Tibial artery (tissue), 4 donors: ENCODE data around the gene MOB3A.
"Not testable (repeated sequence)": the region's sequence is repeated elsewhere in the genome, so short reads cannot be mapped to it uniquely, and the experiment has no call there.

Source experiments
- DNase-seq, 2 donors: peaks; one replicate each; pipeline ENCODE4 v3.0.0-alpha.2; 2019
- H3K27ac ChIP-seq, 2 donors: fragments of 200-600 bp; sonication (generic) in 1 of 2; 1 replicate in 1 of 2; 2 replicates in 1 of 2; pipeline ENCODE4 v1.5.1; 2018 to 2019; ENCODE audit warnings: mild to moderate bottlenecking in 1 of 2
- H3K27me3 ChIP-seq, 2 donors: fragments of 200-600 bp; sonication (generic) in 1 of 2; one replicate each; pipeline versions ENCODE4 v1.5.1 to v1.6.0; 2016 to 2019
- H3K36me3 ChIP-seq, 3 donors: fragments of 200-600 bp; sonication (generic) in 2 of 3; one replicate each; pipeline ENCODE4 v1.5.1; 2016 to 2019; ENCODE audit warnings: mild to moderate bottlenecking in 2 of 3
- H3K4me1 ChIP-seq, 4 donors: fragments of 200-600 bp; sonication (generic) in 2 of 4; 1 replicate in 3 of 4; 2 replicates in 1 of 4; pipeline ENCODE4 v1.5.1; 2016 to 2019
- H3K4me3 ChIP-seq, 2 donors: fragments of 200-600 bp; sonication (generic) in 1 of 2; 1 replicate in 1 of 2; 2 replicates in 1 of 2; pipeline ENCODE4 v1.5.1; 2018 to 2019; ENCODE audit warnings: mild to moderate bottlenecking in 2 of 2
- H3K9me3 ChIP-seq, 3 donors: fragments of 200-600 bp; sonication (generic) in 1 of 3; one replicate each; pipeline ENCODE4 v1.5.1; 2016 to 2019
- intact Hi-C: fragments of 100-400 bp; cut with DNase I; formaldehyde crosslinking; loops from one replicate; pipeline ENCODE4 v1.15.0; 2023; ENCODE audit warnings: low total_unique reads
- TF ChIP-seq, protein P1 (sequence below), 2 experiments: fragments of 200-600 bp in 1 of 2; fragments of 450-650 bp in 1 of 2; IDR thresholded peaks; one replicate each; pipeline ENCODE4 v1.5.1; 2017 to 2019; ENCODE audit warnings: antibody characterized with exemption in 2 of 2, mild to moderate bottlenecking in 1 of 2, moderate library complexity in 1 of 2

MOB3A gene

DNA sequence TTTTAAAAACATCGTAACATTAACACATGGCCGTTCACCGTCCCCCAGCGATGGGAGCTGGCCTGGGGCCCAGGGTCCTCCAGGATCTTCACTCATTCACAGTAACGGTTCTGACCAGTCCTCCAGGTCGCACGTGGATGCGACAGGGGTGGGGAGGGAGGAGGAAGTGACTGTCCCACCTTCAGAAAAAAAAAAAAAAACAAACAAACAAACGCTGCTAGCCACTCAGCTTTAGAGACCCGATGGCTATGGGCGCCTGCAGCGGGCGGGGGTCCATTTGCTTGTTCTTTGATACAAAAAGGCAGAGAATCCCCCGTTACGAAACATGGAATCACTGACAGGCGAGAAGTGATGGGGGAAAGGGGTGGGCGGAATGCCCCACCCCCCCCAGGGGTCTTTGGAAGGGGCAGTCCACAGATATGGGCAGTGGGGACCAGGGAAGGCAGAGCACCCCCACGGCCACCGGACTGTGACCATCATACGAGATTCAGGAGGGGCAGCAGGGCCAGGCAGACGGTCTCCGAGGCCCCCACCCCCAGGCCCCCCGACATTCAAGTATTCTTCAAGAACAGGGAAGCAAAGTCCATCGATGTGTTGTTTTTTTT lies 58.4 kb downstream of the MOB3A start:
- Histone ChIP-seq H3K27ac (peak overlapping the region in 1 of 2 donors; percentile 2), H3K4me3 (no peak overlapping the region), H3K27me3 (no peaks in the 10 kb centered on the region), H3K36me3 (peaks cover 37 to 46% (median 44%) of the 10 kb centered on the region in 3 donors), H3K4me1 (peaks cover 2 to 44% (median 37%) of the 10 kb centered on the region in 4 donors), H3K9me3 (peaks cover 0 to 7% (median 0%) of the 10 kb centered on the region in 3 donors)
- TF ChIP-seq, protein P1, sequence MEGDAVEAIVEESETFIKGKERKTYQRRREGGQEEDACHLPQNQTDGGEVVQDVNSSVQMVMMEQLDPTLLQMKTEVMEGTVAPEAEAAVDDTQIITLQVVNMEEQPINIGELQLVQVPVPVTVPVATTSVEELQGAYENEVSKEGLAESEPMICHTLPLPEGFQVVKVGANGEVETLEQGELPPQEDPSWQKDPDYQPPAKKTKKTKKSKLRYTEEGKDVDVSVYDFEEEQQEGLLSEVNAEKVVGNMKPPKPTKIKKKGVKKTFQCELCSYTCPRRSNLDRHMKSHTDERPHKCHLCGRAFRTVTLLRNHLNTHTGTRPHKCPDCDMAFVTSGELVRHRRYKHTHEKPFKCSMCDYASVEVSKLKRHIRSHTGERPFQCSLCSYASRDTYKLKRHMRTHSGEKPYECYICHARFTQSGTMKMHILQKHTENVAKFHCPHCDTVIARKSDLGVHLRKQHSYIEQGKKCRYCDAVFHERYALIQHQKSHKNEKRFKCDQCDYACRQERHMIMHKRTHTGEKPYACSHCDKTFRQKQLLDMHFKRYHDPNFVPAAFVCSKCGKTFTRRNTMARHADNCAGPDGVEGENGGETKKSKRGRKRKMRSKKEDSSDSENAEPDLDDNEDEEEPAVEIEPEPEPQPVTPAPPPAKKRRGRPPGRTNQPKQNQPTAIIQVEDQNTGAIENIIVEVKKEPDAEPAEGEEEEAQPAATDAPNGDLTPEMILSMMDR (IDR thresholded peaks at IDR 0.05) = no peak
- intact Hi-C loops = no loop called here
- DNase-seq = no peak

DNA sequence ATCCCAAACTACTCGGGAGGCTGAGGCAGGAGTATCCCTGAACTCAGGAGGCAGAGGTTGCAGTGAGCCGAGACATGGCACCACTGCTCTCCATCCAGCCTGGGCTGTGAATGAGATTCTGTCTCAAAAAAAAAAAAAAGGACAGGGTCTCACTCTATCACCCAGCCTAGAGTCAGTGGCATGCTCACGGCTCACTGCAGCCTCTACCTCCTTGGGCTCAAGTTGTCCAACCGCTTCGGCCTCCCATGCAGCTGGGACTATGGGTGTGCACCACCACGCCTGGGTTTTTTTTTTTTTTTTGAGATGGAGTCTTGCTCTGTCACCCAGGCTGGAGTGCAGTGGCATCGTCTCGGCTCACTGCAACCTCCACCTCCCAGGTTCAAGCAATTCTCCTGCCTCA lies 59.7 kb downstream of the MOB3A start:
- peaks cover 3 to 46% (median 38%) of the 10 kb centered on the region in 4 donors for H3K4me1 ChIP-seq
- no peaks in the 10 kb centered on the region for H3K27me3 ChIP-seq
- H3K4me3 ChIP-seq = no peak overlapping the region
- intact Hi-C loops = no loop called here
- H3K9me3 ChIP-seq = peaks cover 0 to 7% (median 0%) of the 10 kb centered on the region in 3 donors
- TF ChIP-seq, protein P1 (IDR thresholded peaks at IDR 0.05) = no peak
- no peak for DNase-seq
- H3K27ac ChIP-seq = no peak overlapping the region
- peaks cover 29 to 38% (median 34%) of the 10 kb centered on the region in 3 donors for H3K36me3 ChIP-seq

DNA sequence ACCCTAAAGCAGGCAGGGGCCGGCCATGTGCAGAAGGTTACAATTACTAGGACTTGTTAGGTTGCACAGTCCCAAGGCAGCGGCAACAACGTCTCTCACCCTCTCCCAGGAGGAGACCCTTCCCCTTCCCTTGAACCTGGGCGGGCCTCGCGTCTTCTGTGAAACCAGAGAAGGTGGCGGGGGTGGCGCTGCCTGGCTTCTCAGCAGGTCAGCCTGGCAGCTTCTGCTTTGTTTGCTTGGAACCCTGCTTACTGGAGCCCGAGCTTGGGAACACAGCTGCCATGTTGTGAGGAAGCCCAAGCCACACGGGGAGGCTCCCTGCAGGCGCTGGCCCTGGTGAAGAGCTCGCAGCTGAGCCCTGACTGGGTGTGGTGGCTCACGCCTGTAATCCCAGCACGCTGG lies 60.5 kb downstream of the MOB3A start:
- intact Hi-C loops = no loop called here
- no peak overlapping the region for H3K27ac ChIP-seq
- no peaks in the 10 kb centered on the region for H3K27me3 ChIP-seq
- H3K36me3 ChIP-seq = peaks cover 21 to 29% (median 25%) of the 10 kb centered on the region in 3 donors
- H3K4me3 ChIP-seq = no peak overlapping the region
- DNase-seq = no peak
- H3K9me3 ChIP-seq = peaks cover 0 to 7% (median 0%) of the 10 kb centered on the region in 3 donors
- TF ChIP-seq, protein P1 (IDR thresholded peaks at IDR 0.05) = no peak
- H3K4me1 ChIP-seq = peaks cover 6 to 44% (median 34%) of the 10 kb centered on the region in 4 donors

DNA sequence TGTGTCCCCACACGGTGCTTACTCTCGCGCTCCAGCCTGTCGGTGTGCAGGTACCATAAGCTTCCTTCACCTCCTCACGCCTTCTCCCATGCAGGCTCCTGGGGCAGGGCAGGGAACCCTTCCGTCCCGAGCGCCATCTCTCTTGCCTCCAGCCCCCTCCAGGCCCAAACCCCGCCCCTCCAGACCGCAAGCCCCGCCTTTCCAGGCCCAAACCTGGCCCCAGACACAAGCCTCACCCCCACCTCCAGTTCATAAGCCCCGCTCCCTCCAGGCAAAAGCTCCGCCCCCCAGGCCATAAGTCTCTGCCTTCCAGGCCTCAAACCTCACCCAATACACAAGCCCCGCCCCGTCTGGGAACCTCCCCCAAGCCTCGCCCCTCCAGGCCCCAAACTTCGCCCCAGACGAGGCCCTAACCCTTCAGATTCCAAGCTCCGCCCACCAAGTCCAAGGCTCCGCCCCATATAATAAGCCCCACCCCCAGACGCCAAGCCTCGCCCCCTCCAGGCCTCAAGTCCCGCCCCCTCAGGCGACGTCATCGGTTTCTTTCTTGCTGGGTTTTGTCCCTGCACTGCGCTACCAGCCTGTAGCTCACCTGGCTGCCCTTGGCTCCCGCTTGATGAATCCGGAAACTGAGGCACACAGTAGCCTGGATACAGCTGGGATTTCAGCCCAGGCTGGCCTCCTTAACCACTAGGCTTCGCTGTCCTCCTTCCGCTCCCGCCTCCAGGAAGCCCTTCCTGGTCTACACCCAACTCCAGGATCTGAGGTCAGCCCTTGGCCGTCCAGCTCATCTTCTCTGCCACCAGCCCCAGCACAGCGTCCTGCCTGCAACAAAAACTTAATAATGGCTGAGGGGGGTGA lies 61.2 kb downstream of the MOB3A start:
- TF ChIP-seq, protein P1 (IDR thresholded peaks at IDR 0.05) = no peak
- Histone ChIP-seq H3K4me3 (no peak overlapping the region), H3K27me3 (no peaks in the 10 kb centered on the region), H3K9me3 (peaks cover 0 to 7% (median 0%) of the 10 kb centered on the region in 3 donors), H3K4me1 (peaks cover 6 to 42% (median 33%) of the 10 kb centered on the region in 4 donors), H3K36me3 (peaks cover 15 to 23% (median 19%) of the 10 kb centered on the region in 3 donors), H3K27ac (no peak overlapping the region)
- intact Hi-C loops = no loop called here
- DNase-seq = no peak

DNA sequence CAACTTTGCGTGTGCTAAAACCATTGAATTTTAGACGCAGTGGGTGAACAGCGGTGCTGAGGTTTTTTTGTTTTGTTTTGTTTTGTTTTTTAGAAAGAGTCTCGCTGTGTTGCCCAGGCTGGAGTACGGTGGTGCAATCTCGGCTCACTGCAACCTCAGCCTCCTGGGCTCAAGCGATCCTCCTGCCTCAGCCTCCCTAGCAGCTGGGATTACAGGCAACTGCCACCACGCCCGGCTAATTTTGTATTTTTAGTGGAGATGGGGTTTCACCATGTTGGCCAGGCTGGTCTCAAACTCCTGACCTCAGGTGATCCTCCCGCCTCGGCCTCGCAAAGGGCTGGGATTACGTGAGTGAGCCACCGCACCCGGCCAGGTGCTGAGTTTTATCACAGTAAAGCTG lies 61.9 kb downstream of the MOB3A start:
- H3K36me3 ChIP-seq = peaks cover 8 to 16% (median 12%) of the 10 kb centered on the region in 3 donors
- DNase-seq, intact Hi-C loops, H3K4me3 ChIP-seq, H3K27ac ChIP-seq, H3K9me3 ChIP-seq, H3K27me3 ChIP-seq: not testable (repeated sequence)
- peaks cover 6 to 42% (median 33%) of the 10 kb centered on the region in 4 donors for H3K4me1 ChIP-seq

DNA sequence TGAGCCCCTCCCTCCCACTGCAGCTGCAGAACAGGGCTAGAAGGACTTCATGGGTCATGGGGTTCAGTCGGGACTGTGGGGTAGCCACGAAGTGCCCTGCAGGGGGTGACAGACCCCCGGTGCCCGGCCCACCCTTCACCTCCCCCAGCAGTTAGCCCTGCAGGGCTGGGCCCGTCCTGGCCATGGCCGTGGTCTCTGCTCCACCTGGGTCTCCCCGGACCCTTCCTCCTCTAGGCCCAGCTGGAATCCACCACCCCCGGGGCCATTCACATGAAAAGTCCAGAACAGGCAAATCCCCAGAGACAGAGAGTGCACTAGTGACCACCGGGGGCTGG lies 62.3 kb downstream of the MOB3A start:
- H3K4me3 ChIP-seq = no peak overlapping the region
- no peaks in the 10 kb centered on the region for H3K27me3 ChIP-seq
- intact Hi-C loops = no loop called here
- peaks cover 3 to 11% (median 7%) of the 10 kb centered on the region in 3 donors for H3K36me3 ChIP-seq
- TF ChIP-seq, protein P1 (IDR thresholded peaks at IDR 0.05) = no peak
- H3K9me3 ChIP-seq = peaks cover 0 to 7% (median 0%) of the 10 kb centered on the region in 3 donors
- DNase-seq = no peak
- peaks cover 6 to 42% (median 33%) of the 10 kb centered on the region in 4 donors for H3K4me1 ChIP-seq
- H3K27ac ChIP-seq = peak overlapping the region; percentile 93 to 95
